Activated naive CD4-positive, alpha-beta T cell treated with anti-CD3 and anti-CD28 coated beads, Interleukin-2, amount 50 U/mL, for 72 hours (primary cell): Measurements from ENCODE around the gene SNRPA1. TPM values are rescaled to one million over a fixed set of nuclear protein-coding genes. Genes with fewer than 3 reads are reported as not detected.
"Not testable (repeated sequence)": the region's sequence is repeated elsewhere in the genome, so short reads cannot be mapped to it uniquely, and the experiment has no call there.

Experiments
- ATAC-seq, 2 donors: fragments of 150-1000 bp; cut with Tn5 transposase; 2 replicates each; pipeline ENCODE4 v1.10.0; 2021; ENCODE audit warnings: mild to moderate bottlenecking in 2 of 2, moderate library complexity in 2 of 2
- DNase-seq, 2 donors: peaks; one replicate each; pipeline ENCODE4 v3.0.0; 2021 to 2022; ENCODE audit warnings: low spot score in 2 of 2
- H3K27ac Mint-ChIP-seq, 2 donors: one replicate each; pipeline ENCODE4 v1.8.0; 2022; ENCODE audit warnings: mild to moderate bottlenecking in 2 of 2, mixed read lengths in 2 of 2
- H3K36me3 Mint-ChIP-seq, 2 donors: one replicate each; pipeline ENCODE4 v1.8.0; 2022; ENCODE audit warnings: mixed read lengths in 2 of 2
- H3K9me3 Mint-ChIP-seq, 2 donors: one replicate each; pipeline ENCODE4 v1.8.0; 2022; ENCODE audit warnings: mixed read lengths in 2 of 2
- total RNA-seq, 2 donors: library from RNA; stranded (reverse); gene quantifications; one replicate each; pipeline ENCODE4 v1.2.3, GENCODE V29; 2022

Gene SNRPA1
- total RNA-seq, 2 donors from 2014 or later, result 163 to 174 TPM

- DNase-seq (peak in 1 of 2 donors; percentile 28), ATAC-seq (no peak)
- no peaks in the 10 kb centered on the region for H3K9me3 Mint-ChIP-seq
- H3K36me3 Mint-ChIP-seq, result no peaks in the 10 kb centered on the region
- no peak overlapping the region for H3K27ac Mint-ChIP-seq
Measured at GRCh38 chr15:101308604-101309435, 13.8 kb upstream of the SNRPA1 start.

DNA sequence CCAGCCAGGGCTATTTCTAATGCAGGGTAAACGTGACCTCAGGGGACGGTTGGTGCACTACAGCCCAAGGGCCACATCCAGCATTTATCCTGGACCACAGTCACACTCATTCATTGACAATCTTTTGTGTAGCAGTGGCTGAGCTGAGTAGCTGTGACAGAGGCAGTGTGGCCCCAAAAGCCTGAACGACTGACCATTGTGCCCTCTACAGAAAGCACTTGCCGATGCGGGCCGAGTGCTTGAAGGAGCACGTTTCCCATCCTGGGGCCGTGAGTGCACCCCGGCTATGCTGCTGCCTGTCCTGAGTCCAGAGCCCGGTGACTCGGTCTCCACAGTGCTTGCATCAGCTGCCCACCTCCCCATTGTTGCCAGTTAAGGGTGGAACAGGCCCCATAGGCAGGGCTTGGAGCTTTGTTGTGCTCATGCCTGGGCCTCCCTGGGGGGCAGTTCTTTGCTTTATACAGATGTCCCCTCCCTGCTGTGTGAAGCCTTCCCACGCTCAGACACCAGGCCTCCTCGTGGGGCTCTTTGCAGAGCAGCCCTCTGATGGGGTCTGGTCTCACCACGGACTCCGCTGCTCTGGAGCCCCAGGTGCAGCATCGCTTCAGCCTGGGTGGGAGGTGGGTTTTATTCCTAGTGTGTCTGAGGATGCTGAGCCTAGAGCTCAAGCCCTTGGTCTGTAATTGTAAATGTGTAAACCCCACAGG lies 13.0 kb upstream of the SNRPA1 start:
- DNase-seq, result peak in 1 of 2 donors; percentile 49
- Mint-ChIP-seq H3K9me3 (no peaks in the 10 kb centered on the region), H3K27ac (no peak overlapping the region), H3K36me3 (no peaks in the 10 kb centered on the region)
- ATAC-seq, result no peak

GRCh38 chr15:101307048-101307896 lies 12.2 kb upstream of the SNRPA1 start:
- DNase-seq, result peak in 1 of 2 donors; percentile 42
- ATAC-seq, result no peak

GRCh38 chr15:101306341-101307047 lies 11.4 kb upstream of the SNRPA1 start:
- ATAC-seq, result no peak
- H3K36me3 Mint-ChIP-seq, result no peaks in the 10 kb centered on the region

More at GRCh38 chr15:101307048-101307896, 12.2 kb upstream of the SNRPA1 start:
- Mint-ChIP-seq H3K36me3 (no peaks in the 10 kb centered on the region), H3K27ac (peak overlapping the region in 1 of 2 donors; percentile 43), H3K9me3 (no peaks in the 10 kb centered on the region)

DNA sequence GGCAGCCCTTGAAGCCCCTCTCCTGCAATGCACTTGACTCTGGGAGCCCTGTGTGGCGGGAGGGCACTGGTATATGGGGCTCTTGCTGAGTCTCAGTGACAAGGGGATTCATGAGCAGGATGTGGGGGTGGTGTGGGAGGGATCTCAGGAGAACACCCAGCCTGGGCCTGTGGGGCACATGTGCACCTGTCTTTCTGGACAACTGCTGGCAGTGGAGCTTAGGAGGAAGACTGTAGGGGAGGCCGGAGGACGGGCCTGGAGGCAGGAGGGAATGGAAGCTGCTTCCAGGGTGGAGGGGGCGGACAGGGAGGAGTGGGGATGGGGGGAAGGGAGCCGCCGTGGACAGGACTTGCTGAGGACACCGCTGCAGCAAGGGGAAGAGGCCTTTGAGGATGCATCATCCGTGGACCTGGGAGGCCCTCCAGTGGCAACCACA lies 10.8 kb upstream of the SNRPA1 start:
- H3K36me3 Mint-ChIP-seq, result no peaks in the 10 kb centered on the region
- DNase-seq (peak in 1 of 2 donors; percentile 37), ATAC-seq (no peak)
- no peaks in the 10 kb centered on the region for H3K9me3 Mint-ChIP-seq
- no peak overlapping the region for H3K27ac Mint-ChIP-seq

More at GRCh38 chr15:101306341-101307047, 11.4 kb upstream of the SNRPA1 start:
- no peak for DNase-seq
- Mint-ChIP-seq H3K9me3 (no peaks in the 10 kb centered on the region), H3K27ac (peak overlapping the region; percentile 43 to 47)

- DNase-seq (peak in 1 of 2 donors; percentile 31), ATAC-seq (no peak)
- no peaks in the 10 kb centered on the region for H3K9me3 Mint-ChIP-seq
- H3K27ac Mint-ChIP-seq, result no peak overlapping the region
- no peaks in the 10 kb centered on the region for H3K36me3 Mint-ChIP-seq
Measured at GRCh38 chr15:101303408-101303807, 8.4 kb upstream of the SNRPA1 start.

DNA sequence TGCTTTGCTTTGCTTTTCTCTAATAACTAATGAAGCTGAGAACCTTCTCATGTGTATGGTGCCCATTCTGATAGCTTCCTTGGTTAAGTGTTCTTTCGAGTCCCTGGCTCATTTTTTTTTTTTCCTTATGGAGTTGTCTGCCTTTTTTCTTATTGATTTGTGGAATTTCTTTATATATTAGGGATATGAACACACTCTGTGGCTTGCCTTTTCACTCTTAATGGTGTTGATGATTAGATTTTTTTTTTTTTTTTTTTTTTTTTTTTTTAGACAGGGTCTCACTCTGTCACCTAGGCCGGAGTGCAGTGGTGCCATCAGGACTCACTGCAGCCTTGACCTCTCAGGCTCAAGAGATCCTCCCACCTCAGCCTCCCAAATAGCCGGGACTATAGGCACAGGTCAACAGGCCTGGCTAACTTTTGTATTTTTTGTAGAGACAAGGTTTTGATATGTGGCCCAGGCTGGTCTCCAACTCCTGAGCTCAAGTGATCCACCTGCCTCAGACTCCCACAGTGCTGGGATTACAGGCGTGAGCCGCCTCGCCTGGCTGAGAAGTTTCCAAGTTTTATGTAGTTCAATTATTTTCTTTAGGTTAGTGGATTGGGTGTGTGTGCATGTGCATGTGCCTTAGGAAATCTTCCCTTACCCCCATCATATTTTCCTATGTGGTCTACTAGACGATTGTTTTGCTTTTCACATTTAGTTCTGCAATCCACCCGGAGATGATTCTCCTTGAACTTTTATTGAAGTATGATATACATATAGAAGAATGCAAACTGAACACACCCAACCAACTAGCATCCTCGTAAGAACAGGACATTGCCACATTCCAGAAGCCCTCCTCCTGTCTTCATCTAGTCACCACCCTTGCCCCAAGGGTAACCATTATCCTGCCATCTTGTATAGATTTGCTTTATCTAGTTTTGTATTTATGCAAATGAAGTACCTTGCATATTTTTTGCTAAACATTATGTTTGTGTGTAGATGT lies 1.7 kb upstream of the SNRPA1 start:
- ATAC-seq (no peak), DNase-seq (no peak)
- H3K9me3 Mint-ChIP-seq, result no peaks in the 10 kb centered on the region
- peak overlapping the region in 1 of 2 donors; percentile 96 for H3K27ac Mint-ChIP-seq
- H3K36me3 Mint-ChIP-seq, result peaks cover 18 to 27% of the 10 kb centered on the region in 2 donors

- Mint-ChIP-seq H3K27ac (peak overlapping the region; percentile 83 to 96), H3K9me3 (no peaks in the 10 kb centered on the region), H3K36me3 (peaks cover 18 to 27% of the 10 kb centered on the region in 2 donors)
- ATAC-seq (peak in 1 of 2 donors; percentile 67), DNase-seq (peak in 1 of 2 donors; percentile 68)
Measured at GRCh38 chr15:101295607-101296161, 636 bp upstream of the SNRPA1 start.

DNA sequence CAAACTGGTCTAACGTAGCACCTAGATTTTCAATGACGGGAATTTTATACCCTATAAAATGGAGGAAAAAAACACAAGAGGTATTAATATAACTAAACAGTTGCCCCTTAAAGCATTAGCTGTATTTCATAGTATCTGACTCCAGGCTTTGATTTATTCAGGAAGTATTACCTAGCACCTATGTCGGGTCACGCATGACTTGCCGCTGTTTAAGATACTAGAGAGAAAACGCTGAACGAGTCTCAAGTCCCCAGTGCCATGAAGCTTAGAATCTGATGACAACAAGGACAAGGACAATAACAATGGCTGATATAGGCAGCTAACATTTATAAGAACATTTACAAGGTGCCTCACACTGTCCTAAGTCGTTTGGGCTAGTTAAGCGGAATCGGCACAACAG lies 1.9 kb downstream of the SNRPA1 start:
- DNase-seq (no peak), ATAC-seq (no peak)
- Mint-ChIP-seq H3K9me3 (no peaks in the 10 kb centered on the region), H3K27ac (peak overlapping the region; percentile 96 to 98), H3K36me3 (peaks cover 27 to 47% of the 10 kb centered on the region in 2 donors)

DNA sequence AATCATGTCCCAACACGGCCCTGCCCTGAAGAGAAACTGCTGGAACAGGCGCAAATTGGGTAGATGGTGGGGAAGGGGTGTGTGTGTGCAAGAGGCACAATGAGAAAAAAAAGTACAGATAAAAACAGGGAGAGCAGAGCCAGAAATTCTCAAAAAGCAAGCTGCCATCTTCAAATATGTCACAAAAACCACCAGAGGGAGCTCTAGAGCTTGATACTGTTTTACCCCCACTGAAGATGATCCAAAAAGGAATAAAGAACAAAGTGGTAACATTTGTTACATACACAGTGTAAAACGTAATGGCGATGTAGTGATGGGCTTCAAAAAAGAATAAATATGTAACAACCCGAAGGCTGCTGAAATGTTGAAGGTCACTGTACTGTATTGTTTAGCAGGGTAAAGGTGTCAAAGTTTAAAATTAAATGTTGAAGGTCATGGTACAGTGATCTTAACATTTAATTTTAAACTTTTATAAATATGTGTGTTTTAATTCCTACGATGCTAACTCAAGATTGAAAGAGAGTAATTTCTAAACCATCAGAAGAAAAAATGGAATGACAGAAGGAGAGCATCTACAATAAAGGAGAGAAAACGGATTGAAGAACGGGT lies 6.0 kb downstream of the SNRPA1 start:
- DNase-seq (peak in 1 of 2 donors; percentile 29), ATAC-seq (peak; percentile 29 to 37)
- H3K27ac Mint-ChIP-seq, result peak overlapping the region; percentile 31 to 61
- peaks cover 19 to 53% of the 10 kb centered on the region in 2 donors for H3K36me3 Mint-ChIP-seq
- H3K9me3 Mint-ChIP-seq, result no peaks in the 10 kb centered on the region

GRCh38 chr15:101287342-101287741 lies 7.7 kb downstream of the SNRPA1 start:
- not testable (repeated sequence) for ATAC-seq, H3K9me3 Mint-ChIP-seq, DNase-seq, H3K27ac Mint-ChIP-seq
- H3K36me3 Mint-ChIP-seq, result peaks cover 13 to 39% of the 10 kb centered on the region in 2 donors

GRCh38 chr15:101286471-101287114 lies 8.5 kb downstream of the SNRPA1 start:
- Mint-ChIP-seq H3K9me3 (no peaks in the 10 kb centered on the region), H3K36me3 (peaks cover 13 to 42% of the 10 kb centered on the region in 2 donors), H3K27ac (peak overlapping the region in 1 of 2 donors; percentile 44)
- ATAC-seq (no peak), DNase-seq (no peak)

DNA sequence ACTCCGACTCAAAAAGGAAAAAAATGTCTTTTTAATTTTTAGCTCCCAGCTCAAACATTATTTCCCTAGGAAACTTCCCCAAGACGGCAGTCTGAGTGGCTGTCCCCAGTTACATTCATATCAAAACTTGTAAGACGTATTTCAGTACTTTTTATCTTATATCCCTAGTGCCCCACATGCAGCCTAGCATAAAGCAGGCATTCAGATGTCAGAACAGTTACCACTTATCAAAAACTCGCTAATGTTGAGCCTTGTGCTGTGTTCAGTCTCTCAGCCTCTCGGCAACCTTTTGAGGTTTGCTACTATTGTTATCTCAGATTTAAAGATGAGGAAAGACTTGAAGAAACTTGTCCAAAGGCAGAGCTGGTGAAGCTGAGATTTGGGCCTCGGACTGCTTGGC lies 11.1 kb downstream of the SNRPA1 start:
- DNase-seq, result no peak

GRCh38 chr15:101280007-101280406 lies 15.0 kb downstream of the SNRPA1 start:
- Mint-ChIP-seq H3K9me3 (no peaks in the 10 kb centered on the region), H3K36me3 (peaks cover 9 to 11% of the 10 kb centered on the region in 2 donors), H3K27ac (peak overlapping the region in 1 of 2 donors; percentile 55)
- no peak for ATAC-seq
- no peak for DNase-seq

More for the DNA sequence above, 11.1 kb downstream of the SNRPA1 start:
- Mint-ChIP-seq H3K27ac (no peak overlapping the region), H3K36me3 (peaks cover 11 to 31% of the 10 kb centered on the region in 2 donors), H3K9me3 (no peaks in the 10 kb centered on the region)
- ATAC-seq, result no peak
